LNCaP clone FGC (cell line): Measurements from ENCODE around the gene CHRD.

Source experiments
- DNase-seq: peaks from one replicate; pipeline ENCODE4 v3.0.0-alpha.2; 2011; ENCODE audit warnings: low read depth
- H3K4me3 ChIP-seq: 2 replicates; pipeline ENCODE4 v1.5.1; 2011; ENCODE audit warnings: mild to moderate bottlenecking, low read depth, low read length, control low read depth
- TF ChIP-seq, protein P1 (sequence below): IDR thresholded peaks from 2 replicates; pipeline ENCODE4 v1.5.1; 2012; ENCODE audit warnings: mild to moderate bottlenecking; ENCODE audit not compliant: control insufficient read depth, insufficient read depth; ENCODE audit errors: extremely low read depth

Gene CHRD

DNA sequence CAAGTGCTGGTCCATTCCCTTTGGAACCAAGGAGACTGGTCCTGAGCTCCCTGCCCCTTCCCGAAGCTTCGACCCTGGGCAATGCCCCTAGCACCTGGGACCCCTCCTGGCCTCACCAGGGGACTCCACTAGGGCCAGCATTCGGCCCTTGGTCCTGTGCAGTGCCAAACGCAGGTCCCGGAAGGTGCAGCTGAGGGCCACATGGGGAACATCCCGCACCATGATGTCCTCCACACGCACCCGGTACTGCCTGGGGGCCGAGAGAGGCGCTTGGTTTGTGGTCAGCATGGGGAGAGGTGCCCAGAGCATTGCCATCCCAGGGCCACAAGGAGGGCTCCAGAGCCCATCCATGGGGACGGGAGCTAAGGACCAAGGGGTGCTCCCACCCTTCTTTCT lies 26.3 kb upstream of the CHRD start:
- no peak overlapping the region for H3K4me3 ChIP-seq
- no peak for DNase-seq
- TF ChIP-seq, protein P1, sequence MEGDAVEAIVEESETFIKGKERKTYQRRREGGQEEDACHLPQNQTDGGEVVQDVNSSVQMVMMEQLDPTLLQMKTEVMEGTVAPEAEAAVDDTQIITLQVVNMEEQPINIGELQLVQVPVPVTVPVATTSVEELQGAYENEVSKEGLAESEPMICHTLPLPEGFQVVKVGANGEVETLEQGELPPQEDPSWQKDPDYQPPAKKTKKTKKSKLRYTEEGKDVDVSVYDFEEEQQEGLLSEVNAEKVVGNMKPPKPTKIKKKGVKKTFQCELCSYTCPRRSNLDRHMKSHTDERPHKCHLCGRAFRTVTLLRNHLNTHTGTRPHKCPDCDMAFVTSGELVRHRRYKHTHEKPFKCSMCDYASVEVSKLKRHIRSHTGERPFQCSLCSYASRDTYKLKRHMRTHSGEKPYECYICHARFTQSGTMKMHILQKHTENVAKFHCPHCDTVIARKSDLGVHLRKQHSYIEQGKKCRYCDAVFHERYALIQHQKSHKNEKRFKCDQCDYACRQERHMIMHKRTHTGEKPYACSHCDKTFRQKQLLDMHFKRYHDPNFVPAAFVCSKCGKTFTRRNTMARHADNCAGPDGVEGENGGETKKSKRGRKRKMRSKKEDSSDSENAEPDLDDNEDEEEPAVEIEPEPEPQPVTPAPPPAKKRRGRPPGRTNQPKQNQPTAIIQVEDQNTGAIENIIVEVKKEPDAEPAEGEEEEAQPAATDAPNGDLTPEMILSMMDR, result no peak

DNA sequence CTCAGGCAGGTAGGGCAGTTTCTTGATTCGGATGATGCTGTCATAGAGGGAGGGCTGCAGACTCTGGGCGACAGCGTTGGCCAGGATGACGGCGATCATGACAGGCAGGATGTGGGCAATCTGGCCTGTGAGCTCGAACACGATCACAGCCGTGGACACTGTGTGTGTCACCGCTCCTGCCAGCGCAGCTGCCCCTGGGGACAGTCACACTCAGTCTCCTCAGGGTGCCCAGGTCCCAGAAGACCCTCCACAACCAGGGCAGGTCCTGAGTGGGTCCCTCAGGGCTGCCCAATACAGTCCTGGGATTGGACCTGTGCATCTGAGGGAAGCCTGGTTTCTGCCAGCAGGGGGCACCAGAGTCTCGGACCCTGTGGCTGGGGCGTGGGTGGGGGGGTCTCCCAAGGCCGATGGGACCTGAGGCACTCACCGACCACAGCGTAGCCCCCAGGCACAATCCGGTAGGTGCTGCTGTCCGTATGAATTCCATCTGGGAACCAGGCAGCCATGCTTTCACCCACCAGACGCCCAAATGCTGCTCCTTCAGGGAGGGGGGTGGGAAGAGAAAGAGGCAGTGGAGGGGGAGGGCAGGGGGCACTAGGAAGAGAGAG lies 25.6 kb upstream of the CHRD start:
- no peak for DNase-seq
- no peak overlapping the region for H3K4me3 ChIP-seq
- TF ChIP-seq, protein P1, result peak; percentile 78

DNA sequence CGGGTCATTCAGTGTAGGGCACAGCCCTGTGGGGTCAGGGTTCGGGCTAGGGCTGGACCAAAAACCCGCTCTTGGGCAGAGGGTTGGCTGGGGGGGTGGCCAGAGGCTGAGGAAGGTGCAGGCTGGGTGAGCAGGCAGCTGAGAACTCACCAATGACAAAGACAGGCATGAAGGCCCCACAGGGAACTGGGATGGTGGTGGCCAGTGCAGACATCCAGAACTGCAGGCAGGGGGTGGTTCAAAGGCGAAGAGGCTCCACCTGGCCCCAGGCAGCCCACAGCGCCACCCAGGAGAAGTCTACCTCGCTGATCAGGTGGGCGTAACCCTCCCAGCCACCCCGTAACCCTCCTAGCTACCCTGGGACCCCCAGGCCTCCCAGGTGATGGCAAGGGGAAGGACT lies 25.1 kb upstream of the CHRD start:
- no peak overlapping the region for H3K4me3 ChIP-seq
- DNase-seq, result no peak

DNA sequence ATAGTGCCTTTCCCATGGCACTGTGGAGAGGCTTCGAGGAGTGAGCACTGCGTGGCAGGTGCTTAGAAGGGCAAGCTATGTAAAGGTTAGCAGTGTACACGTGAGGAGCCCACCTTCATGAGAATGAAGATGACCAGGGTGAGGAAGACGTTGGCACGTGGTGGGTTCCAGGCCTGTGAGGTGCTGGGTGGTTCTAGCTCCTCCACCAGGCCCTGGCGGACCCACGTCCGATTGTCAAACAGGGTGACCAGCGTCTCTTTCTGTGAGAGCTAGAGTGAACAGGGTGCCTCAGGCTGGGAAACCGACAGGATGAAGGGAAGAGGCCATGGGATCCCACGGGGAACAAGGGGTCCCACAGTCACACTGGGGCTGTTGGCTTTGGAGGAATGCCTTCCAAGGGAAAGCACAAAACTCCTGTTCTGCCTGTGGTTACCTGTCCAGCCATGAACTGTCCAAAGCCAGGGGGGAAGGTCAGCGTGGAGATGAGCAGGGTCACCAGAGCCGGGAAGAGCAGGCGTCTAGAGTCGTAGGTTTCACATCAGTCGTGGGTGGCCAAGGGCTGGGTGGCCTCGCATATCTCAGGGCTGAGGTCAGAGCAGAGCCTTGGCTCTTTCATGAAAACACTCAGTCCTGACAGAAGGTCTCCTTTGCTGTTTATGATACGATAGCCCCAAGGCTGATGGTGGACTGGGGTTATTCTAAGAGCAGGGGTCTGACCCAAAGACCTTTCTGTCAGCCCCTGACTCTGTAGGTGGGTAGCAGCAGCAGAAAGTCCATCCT lies 24.4 kb upstream of the CHRD start:
- no peak for DNase-seq
- H3K4me3 ChIP-seq, result no peak overlapping the region
- TF ChIP-seq, protein P1, result no peak

More for the DNA sequence above, 25.1 kb upstream of the CHRD start:
- TF ChIP-seq, protein P1, result no peak

DNA sequence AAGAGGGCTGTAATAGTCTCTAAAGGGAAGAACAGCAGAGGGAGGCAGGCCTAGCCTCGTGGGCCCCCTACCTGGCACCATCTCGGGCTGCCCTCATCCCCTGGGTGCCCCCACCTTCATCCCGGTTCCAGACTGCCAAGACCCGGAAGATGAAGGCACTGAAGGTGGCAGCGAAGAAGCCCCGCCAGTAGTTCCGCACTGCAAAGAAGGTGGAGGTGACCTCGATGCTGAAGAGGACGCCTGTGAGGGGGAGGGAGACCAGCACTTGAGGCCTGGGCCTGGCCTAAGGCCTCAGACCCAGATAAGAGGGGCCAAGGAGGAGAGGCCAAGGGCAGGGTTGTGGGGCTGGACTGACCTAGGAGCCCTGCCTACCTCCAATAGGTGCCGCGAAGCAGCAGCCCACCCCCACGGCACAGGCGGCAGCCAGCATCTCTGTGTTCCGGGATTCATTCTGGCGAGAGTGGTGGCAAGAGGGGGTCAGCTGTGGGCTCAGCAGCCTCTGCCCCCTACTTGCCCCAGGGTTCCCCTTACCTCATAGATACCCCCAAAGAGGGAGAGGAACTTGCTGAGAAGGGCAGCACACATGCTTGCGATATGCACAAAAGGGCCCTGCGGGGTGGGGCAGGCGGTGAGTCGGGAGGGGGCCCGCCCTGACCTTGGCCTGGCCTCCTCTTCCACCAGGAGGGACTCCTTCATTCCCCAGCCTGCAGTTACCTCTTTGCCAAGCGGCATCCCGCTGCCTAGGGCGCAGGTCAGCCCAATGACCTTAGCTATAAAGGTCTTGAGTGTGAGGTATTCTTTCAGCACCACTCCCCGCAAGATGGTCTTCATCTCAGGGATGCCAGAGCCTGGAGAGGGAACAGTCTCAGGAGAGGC lies 22.4 kb upstream of the CHRD start:
- no peak overlapping the region for H3K4me3 ChIP-seq
- DNase-seq, result no peak
- TF ChIP-seq, protein P1, result no peak

DNA sequence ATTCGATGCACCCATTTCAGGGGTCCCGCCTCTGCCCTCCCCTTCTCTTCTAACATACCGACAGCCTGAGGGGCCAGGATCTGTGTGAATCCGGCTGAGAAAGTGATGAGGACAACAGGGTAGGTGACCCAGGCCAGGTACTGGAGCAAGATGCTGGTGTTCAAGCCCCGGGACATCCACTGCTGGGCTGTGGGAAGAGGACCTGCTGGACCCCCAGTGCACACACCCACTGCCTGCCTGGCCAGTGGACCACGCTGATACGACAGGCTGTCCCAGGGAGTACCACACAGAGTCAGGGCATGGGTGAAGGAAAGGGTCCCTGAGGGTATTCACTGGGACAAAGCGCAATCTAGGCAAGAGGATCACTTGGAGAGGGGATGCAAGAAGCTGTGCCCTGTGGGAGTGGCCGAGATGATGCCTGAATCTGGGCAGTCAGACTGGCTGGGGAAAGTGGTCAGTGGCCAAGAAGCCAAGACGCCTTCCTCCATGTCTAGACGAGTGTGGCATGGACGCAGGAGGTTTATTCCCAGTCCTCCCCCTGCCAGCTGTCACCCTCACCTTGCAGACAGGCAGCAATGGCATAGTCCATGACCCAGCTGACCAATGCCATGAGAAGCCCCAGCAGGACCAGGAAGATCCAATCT lies 21.6 kb upstream of the CHRD start:
- TF ChIP-seq, protein P1, result no peak
- no peak for DNase-seq

More for the DNA sequence above, 21.6 kb upstream of the CHRD start:
- no peak overlapping the region for H3K4me3 ChIP-seq
